HCT116 (cell line): ENCODE measurements around the gene SUPV3L1.

Experiments
- CEBPB ChIP-seq: IDR thresholded peaks from 2 replicates; pipeline ENCODE4 v1.6.1; 2012; ENCODE audit warnings: low read depth
- CTCF ChIP-seq, 3 experiments: fragments of 200-600 bp in 1 of 3; sonication (generic) in 1 of 3; IDR thresholded peaks in 2 of 3; conservative IDR thresholded peaks in 1 of 3; 2 replicates each; pipeline ENCODE4 v1.5.1; 2012 to 2017; ENCODE audit warnings: low read depth in 2 of 3, low read length in 2 of 3, antibody characterized with exemption in 1 of 3, borderline replicate concordance in 1 of 3, control low read depth in 1 of 3, mild to moderate bottlenecking in 1 of 3, mixed read lengths in 1 of 3, mixed run types in 1 of 3, moderate library complexity in 1 of 3; ENCODE audit not compliant: insufficient read depth in 1 of 3
- MAX ChIP-seq: IDR thresholded peaks from 2 replicates; pipeline ENCODE4 v1.6.1; 2012
- POLR2A ChIP-seq: IDR thresholded peaks from 2 replicates; pipeline ENCODE4 v1.7.0; 2011; ENCODE audit warnings: borderline replicate concordance; ENCODE audit not compliant: insufficient read depth, insufficient read length; ENCODE audit errors: extremely low read depth
- POLR2AphosphoS5 ChIP-seq: IDR thresholded peaks from 2 replicates; pipeline ENCODE4 v1.6.1; 2011; ENCODE audit warnings: mild to moderate bottlenecking, low read depth, low read length, moderate library complexity
- SP1 ChIP-seq: IDR thresholded peaks from 2 replicates; pipeline ENCODE4 v1.6.1; 2012; ENCODE audit warnings: low read depth
- TCF7L2 ChIP-seq: IDR thresholded peaks from 2 replicates; pipeline ENCODE4 v1.7.0; 2011; ENCODE audit warnings: borderline replicate concordance, inconsistent platforms; ENCODE audit not compliant: insufficient read depth, insufficient read length; ENCODE audit errors: extremely low read depth
- YY1 ChIP-seq: IDR thresholded peaks from 2 replicates; pipeline ENCODE4 v1.6.1; 2011; ENCODE audit warnings: low read length, low read depth, moderate library complexity, mild to moderate bottlenecking; ENCODE audit not compliant: insufficient replicate concordance; ENCODE audit errors: extremely low read depth

GRCh38 chr10:69139961-69140360 lies 40.1 kb upstream of the SUPV3L1 start:
- TF ChIP-seq CTCF (IDR thresholded peaks at IDR 0.05 in 2 of 3, conservative IDR thresholded peaks at IDR 0.05 in 1 of 3; ENCODE audit: borderline replicate concordance in 1 of 3, insufficient read depth in 1 of 3, low read depth in 2 of 3, low read length in 2 of 3) (no peak), CEBPB (no peak), POLR2AphosphoS5 (no peak), POLR2A (no peak), SP1 (no peak), TCF7L2 (no peak), YY1 (no peak), MAX (no peak)
